Measurements from ENCODE around the gene ADA. TPM values are rescaled to one million over a fixed set of nuclear protein-coding genes. Genes with fewer than 3 reads are reported as not detected.

Gene ADA
- polyA plus RNA-seq, 1 donor (not counting 4 experiments of a cell fraction or from before 2014, with no cell fraction given) = 21.4 TPM

- no peaks in the 10 kb centered on the region for H3K27me3 ChIP-seq (ENCODE audit: control insufficient read depth, extremely low read depth, insufficient read depth, low read length)
- dilution Hi-C loops (cut with MboI; ENCODE audit: extremely low pct_ligation_motif_present, low sequenced_read_pairs) = no loop called here
- H3K27ac ChIP-seq (ENCODE audit: control insufficient read depth, insufficient read depth, low read length) = no peak overlapping the region
- no peak overlapping the region for H3K4me2 ChIP-seq (ENCODE audit: control insufficient read depth, extremely low read depth, insufficient read depth, low read depth, low read length)
- H3K36me3 ChIP-seq (ENCODE audit: control insufficient read depth in 2 of 2, extremely low read depth in 1 of 2, insufficient read depth in 2 of 2, low read length in 2 of 2) = peaks cover 10 to 13% of the 10 kb centered on the region in 2 experiments
- H3K9me3 ChIP-seq (ENCODE audit: control insufficient read depth, low read depth, low read length) = no peaks in the 10 kb centered on the region
- H3K4me1 ChIP-seq (ENCODE audit: control insufficient read depth, extremely low read depth, insufficient read depth, low read length) = peaks cover 1% of the 10 kb centered on the region
- no peak overlapping the region for H3K4me3 ChIP-seq (ENCODE audit: control insufficient read depth in 2 of 3, extremely low read depth in 1 of 3, insufficient read depth in 2 of 3, low read depth in 1 of 3, low read length in 3 of 3)
- FAIRE-seq (no peak), DNase-seq (ENCODE audit: low read depth, low spot score) (no peak)
- H4K20me1 ChIP-seq (ENCODE audit: control insufficient read depth, extremely low read depth, insufficient read depth, low read length) = no peaks in the 10 kb centered on the region
- no peak overlapping the region for H3K9ac ChIP-seq (ENCODE audit: control insufficient read depth, extremely low read depth, insufficient read depth, low read length)
- no peak overlapping the region for H2AFZ ChIP-seq (ENCODE audit: control insufficient read depth, low read length)
- TF ChIP-seq CTCF (optimal IDR thresholded peaks at IDR 0.05 in 1 of 3, IDR thresholded peaks at IDR 0.05 in 1 of 3, conservative IDR thresholded peaks at IDR 0.05 in 1 of 3; ENCODE audit: extremely low read depth in 1 of 3, insufficient read depth in 2 of 3, low read length in 3 of 3) (no peak), EZH2 (IDR thresholded peaks at IDR 0.05; ENCODE audit: low read length) (no peak)
- H3K9me1 ChIP-seq (ENCODE audit: control insufficient read depth, extremely low read depth, insufficient read depth, low read length) = no peaks in the 10 kb centered on the region
- H3K79me2 ChIP-seq (ENCODE audit: control insufficient read depth, insufficient read depth, low read length) = no peaks in the 10 kb centered on the region
These were observed 36.2 kb downstream of the ADA start for GRCh38 chr20:44615169-44615791.

- no peaks in the 10 kb centered on the region for H3K27me3 ChIP-seq (ENCODE audit: control insufficient read depth, extremely low read depth, insufficient read depth, low read length)
- no peak overlapping the region for H3K9ac ChIP-seq (ENCODE audit: control insufficient read depth, extremely low read depth, insufficient read depth, low read length)
- no peak overlapping the region for H3K4me3 ChIP-seq (ENCODE audit: control insufficient read depth in 2 of 3, extremely low read depth in 1 of 3, insufficient read depth in 2 of 3, low read depth in 1 of 3, low read length in 3 of 3)
- FAIRE-seq (no peak), DNase-seq (ENCODE audit: low read depth, low spot score) (no peak)
- H3K36me3 ChIP-seq (ENCODE audit: control insufficient read depth in 2 of 2, extremely low read depth in 1 of 2, insufficient read depth in 2 of 2, low read length in 2 of 2) = peaks cover 5 to 6% of the 10 kb centered on the region in 2 experiments
- H3K9me1 ChIP-seq (ENCODE audit: control insufficient read depth, extremely low read depth, insufficient read depth, low read length) = no peaks in the 10 kb centered on the region
- H3K79me2 ChIP-seq (ENCODE audit: control insufficient read depth, insufficient read depth, low read length) = no peaks in the 10 kb centered on the region
- no peaks in the 10 kb centered on the region for H3K9me3 ChIP-seq (ENCODE audit: control insufficient read depth, low read depth, low read length)
- no peaks in the 10 kb centered on the region for H4K20me1 ChIP-seq (ENCODE audit: control insufficient read depth, extremely low read depth, insufficient read depth, low read length)
- no peak overlapping the region for H2AFZ ChIP-seq (ENCODE audit: control insufficient read depth, low read length)
- TF ChIP-seq CTCF (optimal IDR thresholded peaks at IDR 0.05 in 1 of 3, IDR thresholded peaks at IDR 0.05 in 1 of 3, conservative IDR thresholded peaks at IDR 0.05 in 1 of 3; ENCODE audit: extremely low read depth in 1 of 3, insufficient read depth in 2 of 3, low read length in 3 of 3) (no peak), EZH2 (IDR thresholded peaks at IDR 0.05; ENCODE audit: low read length) (no peak)
- no peak overlapping the region for H3K4me2 ChIP-seq (ENCODE audit: control insufficient read depth, extremely low read depth, insufficient read depth, low read depth, low read length)
- dilution Hi-C loops (cut with MboI; ENCODE audit: extremely low pct_ligation_motif_present, low sequenced_read_pairs) = no loop called here
- H3K4me1 ChIP-seq (ENCODE audit: control insufficient read depth, extremely low read depth, insufficient read depth, low read length) = peaks cover 8% of the 10 kb centered on the region
- no peak overlapping the region for H3K27ac ChIP-seq (ENCODE audit: control insufficient read depth, insufficient read depth, low read length)
These were observed 37.0 kb downstream of the ADA start for GRCh38 chr20:44614525-44614924.

Measured in keratinocyte (primary cell).